ENCODE results near the gene MBNL2. TPM values are rescaled to one million over a fixed set of nuclear protein-coding genes. Genes with fewer than 3 reads are reported as not detected.
A peak's percentile ranks its signal among the peaks of the same experiment; 100 is the strongest.

Gene MBNL2
- total RNA-seq, 1 experiment from 2014 or later, result 0.85 TPM

- no peak for TF ChIP-seq ZBTB43 (CRISPR knock-in tag; IDR thresholded peaks at IDR 0.05)
- no peak for TF ChIP-seq TP53 (CRISPR knock-in tag; IDR thresholded peaks at IDR 0.05)
- TF ChIP-seq MXD4 (CRISPR knock-in tag; IDR thresholded peaks at IDR 0.05; ENCODE audit: borderline replicate concordance), result no peak
- TF ChIP-seq ZNF317 (CRISPR knock-in tag; IDR thresholded peaks at IDR 0.05; ENCODE audit: borderline replicate concordance, low read depth), result no peak
Observed at GRCh38 chr13:97239943-97240787, 18.0 kb downstream of the MBNL2 start (continued).

DNA sequence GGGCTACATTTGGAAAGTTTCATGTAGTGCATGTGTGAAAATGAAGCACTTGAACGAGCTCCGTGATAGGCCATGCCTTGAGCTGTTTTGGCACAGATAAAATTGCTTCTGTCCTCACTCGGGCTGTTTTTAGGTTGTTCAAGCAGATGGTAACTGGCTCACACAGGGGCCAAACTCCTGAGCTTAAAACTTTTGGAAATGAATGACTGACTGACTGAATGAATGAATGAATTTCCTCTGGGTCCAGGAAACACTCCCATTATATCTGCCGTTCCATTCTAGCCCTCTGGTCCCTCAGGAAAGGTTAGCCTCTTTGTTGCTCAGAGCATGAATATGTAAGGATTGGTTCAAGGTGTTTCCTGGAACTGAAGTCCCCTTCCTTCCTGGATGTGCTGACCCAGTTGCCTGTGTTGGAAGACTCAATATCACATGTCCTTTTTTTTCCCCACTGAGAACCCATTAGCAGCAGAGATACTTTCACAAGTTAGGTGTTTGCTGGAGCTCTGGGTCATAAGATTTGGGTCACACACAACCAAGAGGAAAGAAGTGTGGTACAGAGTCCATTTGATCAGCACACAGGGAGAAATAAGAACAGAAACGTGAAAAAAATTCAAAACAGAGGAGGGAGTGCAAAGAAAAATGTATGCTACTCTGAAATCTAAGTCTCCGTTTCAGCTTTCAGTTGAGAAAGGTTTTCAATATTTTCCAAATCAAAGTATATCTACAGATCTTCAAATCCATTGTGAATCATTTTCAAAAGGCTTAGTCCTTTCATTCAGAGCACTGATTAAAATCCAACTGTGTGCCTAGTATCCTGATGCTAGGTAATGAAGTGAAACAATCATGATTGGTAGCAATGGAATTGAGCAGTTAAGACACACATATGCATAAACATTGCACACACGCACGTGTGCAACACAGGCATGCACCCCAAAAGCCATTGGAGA, 18.9 kb downstream of the MBNL2 start:
- TF ChIP-seq ATF2 (CRISPR knock-in tag; IDR thresholded peaks at IDR 0.05; ENCODE audit: borderline replicate concordance, low read depth) (no peak), ETV6 (CRISPR knock-in tag; IDR thresholded peaks at IDR 0.05) (0 out of 2 replicates have a peak, but pooled peaks have one; percentile 22)
- TF ChIP-seq, protein P1, sequence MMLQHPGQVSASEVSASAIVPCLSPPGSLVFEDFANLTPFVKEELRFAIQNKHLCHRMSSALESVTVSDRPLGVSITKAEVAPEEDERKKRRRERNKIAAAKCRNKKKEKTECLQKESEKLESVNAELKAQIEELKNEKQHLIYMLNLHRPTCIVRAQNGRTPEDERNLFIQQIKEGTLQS (CRISPR knock-in tag; conservative IDR thresholded peaks at IDR 0.05), result no peak

GRCh38 chr13:97241761-97242160, 19.6 kb downstream of the MBNL2 start:
- peaks cover 27% of the 10 kb centered on the region for H3K4me1 Mint-ChIP-seq
- TF ChIP-seq KAT7 (CRISPR knock-in tag; IDR thresholded peaks at IDR 0.05; ENCODE audit: borderline replicate concordance) (no peak), MYBL2 (CRISPR knock-in tag; IDR thresholded peaks at IDR 0.05) (no peak), TP53 (CRISPR knock-in tag; IDR thresholded peaks at IDR 0.05) (no peak), ETV6 (CRISPR knock-in tag; IDR thresholded peaks at IDR 0.05) (no peak), ZNF138 (CRISPR knock-in tag; conservative IDR thresholded peaks at IDR 0.05) (no peak), ZNF423 (CRISPR knock-in tag; IDR thresholded peaks at IDR 0.05) (no peak), ZSCAN18 (CRISPR knock-in tag; IDR thresholded peaks at IDR 0.05) (no peak), TEAD1 (CRISPR knock-in tag; IDR thresholded peaks at IDR 0.05) (no peak), GRHL2 (CRISPR knock-in tag; IDR thresholded peaks at IDR 0.05; ENCODE audit: insufficient replicate concordance, severe bottlenecking) (no peak), ZNF416 (CRISPR knock-in tag; IDR thresholded peaks at IDR 0.05) (no peak), NFE2L1 (CRISPR knock-in tag; IDR thresholded peaks at IDR 0.05) (no peak), FOXP4 (CRISPR knock-in tag; IDR thresholded peaks at IDR 0.05) (no peak), JUN (CRISPR knock-in tag; IDR thresholded peaks at IDR 0.05) (no peak), ZNF317 (CRISPR knock-in tag; IDR thresholded peaks at IDR 0.05; ENCODE audit: borderline replicate concordance, low read depth) (no peak), ATF1 (CRISPR knock-in tag; IDR thresholded peaks at IDR 0.05) (no peak)
- TF ChIP-seq, protein P2, sequence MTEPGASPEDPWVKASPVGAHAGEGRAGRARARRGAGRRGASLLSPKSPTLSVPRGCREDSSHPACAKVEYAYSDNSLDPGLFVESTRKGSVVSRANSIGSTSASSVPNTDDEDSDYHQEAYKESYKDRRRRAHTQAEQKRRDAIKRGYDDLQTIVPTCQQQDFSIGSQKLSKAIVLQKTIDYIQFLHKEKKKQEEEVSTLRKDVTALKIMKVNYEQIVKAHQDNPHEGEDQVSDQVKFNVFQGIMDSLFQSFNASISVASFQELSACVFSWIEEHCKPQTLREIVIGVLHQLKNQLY (CRISPR knock-in tag; IDR thresholded peaks at IDR 0.05), result no peak
- TF ChIP-seq, protein P3, sequence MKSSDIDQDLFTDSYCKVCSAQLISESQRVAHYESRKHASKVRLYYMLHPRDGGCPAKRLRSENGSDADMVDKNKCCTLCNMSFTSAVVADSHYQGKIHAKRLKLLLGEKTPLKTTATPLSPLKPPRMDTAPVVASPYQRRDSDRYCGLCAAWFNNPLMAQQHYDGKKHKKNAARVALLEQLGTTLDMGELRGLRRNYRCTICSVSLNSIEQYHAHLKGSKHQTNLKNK (CRISPR knock-in tag; IDR thresholded peaks at IDR 0.05), result no peak

More for the DNA sequence above, 18.9 kb downstream of the MBNL2 start:
- CTCF ChIA-PET, result interaction anchor here (0.9 to 1.1 kb wide), 2 partner anchors 11 to 131 kb away, joined by 3 to 4 read pairs; no protein-coding TSS in a partner anchor
- H3K4me3 Mint-ChIP-seq, result no peak overlapping the region
- H3K27ac Mint-ChIP-seq, result no peak overlapping the region
- POLR2A ChIA-PET, result interaction anchor here (1.0 kb wide), 1 partner anchor 9 kb away, joined by 3 read pairs; no protein-coding TSS in a partner anchor
- H3K9me3 Mint-ChIP-seq, result no peaks in the 10 kb centered on the region
- peaks cover 67% of the 10 kb centered on the region for H3K27me3 Mint-ChIP-seq (ENCODE audit: low read depth)
- H3K36me3 Mint-ChIP-seq, result no peaks in the 10 kb centered on the region
- DNase-seq (ENCODE audit: low spot score), result no peak
- peaks cover 27% of the 10 kb centered on the region for H3K4me1 Mint-ChIP-seq
- no peak for ATAC-seq

More at GRCh38 chr13:97241761-97242160, 19.6 kb downstream of the MBNL2 start:
- ATAC-seq (no peak), DNase-seq (ENCODE audit: low spot score) (no peak)
- ChIA-PET CTCF (no interaction called here), POLR2A (no interaction called here)
- Mint-ChIP-seq H3K27ac (no peak overlapping the region), H3K4me3 (no peak overlapping the region), H3K9me3 (no peaks in the 10 kb centered on the region), H3K27me3 (ENCODE audit: low read depth) (peaks cover 60% of the 10 kb centered on the region), H3K36me3 (no peaks in the 10 kb centered on the region)
